Measurements from ENCODE around the gene CAVIN3. TPM values are rescaled to one million over a fixed set of nuclear protein-coding genes. Genes with fewer than 3 reads are reported as not detected.

The CAVIN3 gene, protein sequence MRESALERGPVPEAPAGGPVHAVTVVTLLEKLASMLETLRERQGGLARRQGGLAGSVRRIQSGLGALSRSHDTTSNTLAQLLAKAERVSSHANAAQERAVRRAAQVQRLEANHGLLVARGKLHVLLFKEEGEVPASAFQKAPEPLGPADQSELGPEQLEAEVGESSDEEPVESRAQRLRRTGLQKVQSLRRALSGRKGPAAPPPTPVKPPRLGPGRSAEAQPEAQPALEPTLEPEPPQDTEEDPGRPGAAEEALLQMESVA
- 10 to 100 TPM in 1 of 8 experiments, 1 to 10 TPM in 2, under 1 TPM in 5; 0.16 to 20.7 (median 0.84) TPM for total RNA-seq

DNA sequence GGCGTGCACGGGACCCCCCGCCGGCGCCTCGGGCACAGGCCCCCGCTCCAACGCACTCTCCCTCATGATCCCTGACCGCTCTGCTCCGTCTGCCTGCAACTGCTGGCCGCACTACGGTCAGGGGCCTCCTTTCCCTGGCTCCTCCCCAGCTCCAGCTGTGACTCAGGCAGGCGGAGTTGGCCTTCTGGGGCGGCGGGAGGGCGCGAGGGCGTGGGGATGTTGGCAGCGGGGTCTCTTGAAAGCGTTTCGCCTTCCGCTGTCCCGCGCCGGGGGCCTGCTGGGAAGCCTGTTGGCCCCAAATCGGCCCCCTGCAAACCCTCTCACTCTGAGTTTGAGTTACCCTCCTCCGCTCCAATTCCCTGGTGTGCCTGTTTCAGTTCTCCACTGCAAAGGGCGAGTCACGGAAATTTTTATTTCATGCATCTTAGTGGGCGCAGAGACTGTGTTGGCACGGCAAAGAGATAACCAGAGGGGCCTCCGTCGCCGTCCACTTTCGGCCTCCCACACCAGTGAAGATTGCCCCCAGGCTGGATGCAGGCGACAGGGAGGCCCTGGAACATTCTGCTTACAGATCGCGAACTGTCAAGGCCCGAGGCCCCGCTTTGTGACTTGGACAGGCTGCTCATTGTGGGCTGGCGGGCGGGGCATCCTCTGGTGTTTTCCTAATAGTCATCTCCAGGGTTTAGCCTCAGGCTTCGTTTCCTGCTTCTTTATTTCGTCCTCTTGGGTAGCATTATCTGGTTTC lies at the start of gene CAVIN3:
TSS of gene CAVIN3 (minus strand) at position 91 of the 745 bp plus-strand sequence. CDS start at position 66, 25 bp downstream.
- ATAC-seq (replicated peaks in 6 of 8) = peak; percentile 57 to 79 (median 69)
- Histone ChIP-seq H3K27ac (no peak within 1 kb of the TSS), H3K4me1 (replicated peaks in 1 of 2) (peaks cover 0 to 10% of the 10 kb centered on the region in 2 donors), H3K4me3 (no peak within 1 kb of the TSS)
- in situ Hi-C loops (cut with MboI; ENCODE audit: low pct_unique_long_range_greater_than_20kb in 2 of 9, low sequenced_read_pairs in 9 of 9, unreplicated experiment in 9 of 9) = loop anchor here in 2 of 9 experiments (25.0 kb wide), 2 partner anchors 283 to 308 kb away; partner anchors contain the start of genes OR56A1 (in 1 of the 2) and OR56A4 (in 1 of the 2)
- 6 to 82% (median 40%) methylated on average over 1 to 10 of the region's 44 CpGs; no CpG with 5 or more reads in 3 of the 10 experiments for WGBS, 10 experiments

DNA sequence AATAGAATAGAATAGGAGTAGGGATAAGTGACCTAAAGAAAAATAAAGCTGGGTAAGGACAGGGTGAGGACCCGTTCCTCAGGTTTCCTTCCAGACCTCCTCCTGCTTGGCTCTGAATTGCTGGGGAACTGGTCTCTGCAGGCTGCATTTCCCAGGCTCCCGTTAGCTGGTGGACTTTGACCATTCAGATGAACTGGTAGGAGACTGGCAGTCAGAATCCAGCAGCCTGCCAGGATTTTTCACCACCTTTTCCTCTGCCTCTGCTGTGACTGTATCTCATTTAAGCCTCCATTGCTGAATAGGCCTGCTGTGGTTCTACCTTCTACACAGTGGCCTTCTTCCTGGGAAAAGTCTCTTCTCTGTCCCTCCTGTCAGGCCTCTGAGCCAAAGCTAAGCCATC lies 45.4 kb upstream of the CAVIN3 start:
- in situ Hi-C loops (cut with MboI; ENCODE audit: low pct_unique_long_range_greater_than_20kb in 2 of 9, low sequenced_read_pairs in 9 of 9, unreplicated experiment in 9 of 9) = loop anchor here in 3 of 9 experiments (25.0 kb wide), 3 partner anchors 103 to 353 kb away; partner anchors contain the start of genes OR56A4 (in 2 of the 3), CCKBR (in 1 of the 3), CNGA4 (in 1 of the 3) and FHIP1B (in 1 of the 3)
- WGBS, 10 experiments = 25 to 90% (median 53%) methylated on average over 1 to 2 of the region's 2 CpGs; no CpG with 5 or more reads in 3 of the 10 experiments
- H3K27ac ChIP-seq = no peak overlapping the region
- no peak for ATAC-seq (replicated peaks in 6 of 8)
- no peak overlapping the region for H3K4me3 ChIP-seq
- H3K4me1 ChIP-seq (replicated peaks in 1 of 2) = no peaks in the 10 kb centered on the region

DNA sequence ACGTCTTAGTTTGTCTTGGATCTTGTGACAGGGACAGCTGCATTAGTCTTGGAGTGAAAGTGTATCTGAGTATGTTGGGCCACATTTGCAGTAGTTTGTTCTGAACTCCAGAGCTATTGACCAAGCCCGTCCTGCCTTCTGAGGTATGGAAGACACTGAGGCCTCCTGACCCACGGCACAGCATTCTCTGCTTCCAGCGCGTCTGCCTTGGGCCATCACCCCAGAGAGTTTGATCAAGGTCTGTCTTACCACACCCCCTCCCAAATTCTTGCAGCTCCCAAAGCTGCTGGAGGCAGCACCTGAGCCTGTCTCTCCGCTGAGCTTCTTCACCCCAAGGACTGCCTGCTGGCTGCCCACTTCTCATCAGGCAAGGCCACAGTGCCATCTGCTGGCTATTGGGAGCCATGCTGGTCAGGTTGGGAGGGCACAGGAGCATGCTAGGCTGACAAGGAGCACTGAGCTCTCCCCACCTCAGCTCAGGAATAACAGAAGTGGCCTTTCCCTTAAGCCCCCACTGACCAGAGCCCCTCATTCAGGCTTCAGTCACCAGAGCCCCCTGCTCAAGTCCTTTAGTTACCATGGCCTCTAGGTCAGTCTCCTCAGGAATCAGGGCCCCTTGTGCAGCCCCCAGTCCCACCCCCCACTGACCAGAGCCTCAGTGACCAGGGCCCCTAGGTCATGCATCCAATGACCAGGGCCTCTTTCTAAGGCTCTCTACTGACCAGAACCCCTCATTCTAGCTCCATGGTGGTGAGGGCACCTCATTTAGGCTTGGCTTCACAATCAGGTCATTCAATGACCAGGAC lies 42.8 kb upstream of the CAVIN3 start:
- in situ Hi-C loops (cut with MboI; ENCODE audit: low pct_unique_long_range_greater_than_20kb in 2 of 9, low sequenced_read_pairs in 9 of 9, unreplicated experiment in 9 of 9) = loop anchor here in 3 of 9 experiments (25.0 kb wide), 3 partner anchors 101 to 351 kb away; partner anchors contain the start of genes OR56A4 (in 2 of the 3), CCKBR (in 1 of the 3), CNGA4 (in 1 of the 3) and FHIP1B (in 1 of the 3)

DNA sequence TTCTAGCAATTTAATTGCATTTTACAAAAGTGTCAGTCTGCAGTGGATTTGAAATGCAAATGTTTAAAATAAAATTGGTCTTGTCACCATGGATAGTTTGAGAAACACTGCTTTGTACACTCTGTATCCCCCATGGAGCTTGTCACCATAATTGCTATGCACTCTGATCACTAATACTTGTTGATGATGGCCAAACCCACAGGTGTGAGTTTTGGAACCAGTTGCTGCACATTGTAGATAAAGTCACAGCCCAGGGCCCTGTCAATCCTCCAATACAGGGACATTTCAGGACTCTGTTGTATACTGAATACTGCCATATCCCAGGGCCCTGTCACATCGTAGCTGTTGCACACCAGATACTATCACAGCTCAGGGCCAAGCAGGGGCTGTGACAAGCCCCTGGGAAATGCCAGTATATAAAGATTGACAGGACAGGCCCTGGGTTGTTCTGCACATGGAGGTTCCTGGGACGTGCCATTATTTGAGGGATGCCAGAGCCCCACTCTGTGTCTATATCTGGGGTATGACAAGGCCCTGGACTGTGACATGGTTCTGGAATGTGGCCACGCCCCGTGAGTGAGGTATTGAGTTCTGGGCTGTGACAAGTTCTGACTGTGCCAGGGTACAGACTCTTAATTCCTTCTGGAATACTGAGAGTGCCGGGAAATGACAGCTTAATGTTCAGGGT lies 42.0 kb upstream of the CAVIN3 start:
- 0 to 100% (median 80%) methylated on average over 1 to 5 of the region's 5 CpGs; no CpG with 5 or more reads in 3 of the 10 experiments for WGBS, 10 experiments
- Histone ChIP-seq H3K4me1 (replicated peaks in 1 of 2) (no peaks in the 10 kb centered on the region), H3K27ac (no peak overlapping the region), H3K4me3 (no peak overlapping the region)
- in situ Hi-C loops (cut with MboI; ENCODE audit: low pct_unique_long_range_greater_than_20kb in 2 of 9, low sequenced_read_pairs in 9 of 9, unreplicated experiment in 9 of 9) = loop anchor here in 3 of 9 experiments (25.0 kb wide), 3 partner anchors 100 to 350 kb away; partner anchors contain the start of genes OR56A4 (in 2 of the 3), CCKBR (in 1 of the 3), CNGA4 (in 1 of the 3) and FHIP1B (in 1 of the 3)
- peak in 3 of 8 experiments; percentile 12 to 68 (median 52) for ATAC-seq (replicated peaks in 6 of 8)

More for the DNA sequence above, 42.8 kb upstream of the CAVIN3 start:
- 14 to 100% (median 80%) methylated on average over 1 to 3 of the region's 6 CpGs; no CpG with 5 or more reads in 5 of the 10 experiments for WGBS, 10 experiments
- no peak overlapping the region for H3K4me3 ChIP-seq
- peak; percentile 84 to 100 (median 95) for ATAC-seq (replicated peaks in 6 of 8)
- H3K27ac ChIP-seq = no peak overlapping the region
- no peaks in the 10 kb centered on the region for H3K4me1 ChIP-seq (replicated peaks in 1 of 2)

DNA sequence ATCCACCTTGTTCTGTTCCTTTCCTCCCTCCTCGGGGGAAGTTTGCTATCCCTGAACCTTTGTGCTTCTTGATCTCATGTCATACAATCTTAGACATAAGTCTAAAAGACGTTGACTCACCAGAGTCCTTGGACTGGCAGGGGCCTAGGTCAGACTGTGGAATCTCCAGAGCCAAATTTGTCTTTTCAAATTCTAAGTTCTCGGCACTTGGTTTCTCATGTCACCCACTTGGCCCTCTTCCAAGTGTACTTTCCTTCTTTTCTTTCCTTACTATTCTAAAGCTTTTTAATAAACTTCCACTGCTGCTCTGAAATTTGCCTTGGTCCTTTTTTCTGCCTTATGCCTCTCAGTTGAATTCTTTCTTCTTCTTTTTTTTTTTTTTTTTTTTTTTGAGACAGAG lies 39.9 kb upstream of the CAVIN3 start:
- no peak for ATAC-seq (replicated peaks in 6 of 8)
- no peak overlapping the region for H3K27ac ChIP-seq
- H3K4me1 ChIP-seq (replicated peaks in 1 of 2) = no peaks in the 10 kb centered on the region
- WGBS, 10 experiments = 43 to 100% (median 75%) methylated on average over 1 to 3 of the region's 3 CpGs
- in situ Hi-C loops (cut with MboI; ENCODE audit: low pct_unique_long_range_greater_than_20kb in 2 of 9, low sequenced_read_pairs in 9 of 9, unreplicated experiment in 9 of 9) = loop anchor here in 3 of 9 experiments (25.0 kb wide), 3 partner anchors 98 to 348 kb away; partner anchors contain the start of genes OR56A4 (in 2 of the 3), CCKBR (in 1 of the 3), CNGA4 (in 1 of the 3) and FHIP1B (in 1 of the 3)
- H3K4me3 ChIP-seq = no peak overlapping the region

DNA sequence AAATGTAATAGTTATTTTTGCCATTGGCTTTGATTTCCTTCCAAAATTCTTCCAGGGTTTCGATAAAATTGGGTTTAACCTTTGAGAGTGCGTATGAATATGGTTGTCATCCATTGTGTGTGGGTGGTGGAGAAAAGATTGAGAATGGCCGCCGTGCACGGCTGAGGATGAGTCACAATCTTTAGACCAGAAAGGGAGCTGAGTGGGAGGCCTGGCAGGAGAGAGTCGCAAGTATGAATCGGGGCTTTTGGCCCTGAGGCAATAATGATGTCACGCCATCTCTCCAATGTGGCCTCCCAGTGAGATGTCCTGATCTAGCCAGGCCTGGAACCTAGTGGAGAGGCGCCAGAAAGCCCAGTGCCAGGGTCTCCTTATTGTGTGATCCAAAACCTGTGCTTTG lies 36.9 kb upstream of the CAVIN3 start:
- Histone ChIP-seq H3K4me1 (replicated peaks in 1 of 2) (no peaks in the 10 kb centered on the region), H3K4me3 (no peak overlapping the region), H3K27ac (no peak overlapping the region)
- WGBS, 10 experiments = 0 to 100% (median 36%) methylated on average over 1 to 8 of the region's 9 CpGs; no CpG with 5 or more reads in 2 of the 10 experiments
- in situ Hi-C loops (cut with MboI; ENCODE audit: low pct_unique_long_range_greater_than_20kb in 2 of 9, low sequenced_read_pairs in 9 of 9, unreplicated experiment in 9 of 9) = loop anchor here in 3 of 9 experiments (25.0 kb wide), 3 partner anchors 95 to 345 kb away; partner anchors contain the start of genes OR56A4 (in 2 of the 3), CCKBR (in 1 of the 3), CNGA4 (in 1 of the 3) and FHIP1B (in 1 of the 3)
- peak in 6 of 8 experiments; percentile 56 to 96 (median 73) for ATAC-seq (replicated peaks in 6 of 8)

DNA sequence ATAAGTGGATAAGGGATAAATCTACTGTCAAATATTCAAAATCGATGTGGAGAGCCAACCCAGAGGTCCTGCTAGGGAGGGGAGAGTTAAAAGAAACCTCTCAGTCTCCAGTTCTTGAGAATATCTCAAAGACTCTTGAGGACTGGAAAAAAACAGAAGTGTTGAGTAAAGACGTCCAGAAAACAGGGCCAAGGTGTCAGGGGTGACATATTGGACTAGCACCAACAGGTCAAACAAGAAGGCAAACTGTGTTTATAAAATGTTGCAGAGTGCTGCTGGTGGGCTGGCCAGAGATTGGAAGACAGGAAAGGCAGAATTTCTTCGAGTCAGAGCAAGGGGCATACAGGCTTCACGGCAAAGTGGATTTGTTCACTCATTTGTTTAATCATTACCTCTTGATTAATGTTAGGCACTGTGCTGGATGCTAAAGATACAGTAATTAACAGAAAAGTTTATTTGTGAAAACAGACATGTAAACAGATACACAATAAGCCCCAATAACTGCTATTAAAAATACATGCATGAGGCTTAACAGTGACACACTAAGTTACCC lies 36.3 kb upstream of the CAVIN3 start:
- in situ Hi-C loops (cut with MboI; ENCODE audit: low pct_unique_long_range_greater_than_20kb in 2 of 9, low sequenced_read_pairs in 9 of 9, unreplicated experiment in 9 of 9) = loop anchor here in 3 of 9 experiments (25.0 kb wide), 3 partner anchors 94 to 344 kb away; partner anchors contain the start of genes OR56A4 (in 2 of the 3), CCKBR (in 1 of the 3), CNGA4 (in 1 of the 3) and FHIP1B (in 1 of the 3)
- no peak overlapping the region for H3K4me3 ChIP-seq
- no peaks in the 10 kb centered on the region for H3K4me1 ChIP-seq (replicated peaks in 1 of 2)
- H3K27ac ChIP-seq = no peak overlapping the region
- ATAC-seq (replicated peaks in 6 of 8) = no peak
- WGBS, 10 experiments = 0 to 72% (median 50%) methylated on average over 1 to 4 of the region's 4 CpGs; no CpG with 5 or more reads in 2 of the 10 experiments

DNA sequence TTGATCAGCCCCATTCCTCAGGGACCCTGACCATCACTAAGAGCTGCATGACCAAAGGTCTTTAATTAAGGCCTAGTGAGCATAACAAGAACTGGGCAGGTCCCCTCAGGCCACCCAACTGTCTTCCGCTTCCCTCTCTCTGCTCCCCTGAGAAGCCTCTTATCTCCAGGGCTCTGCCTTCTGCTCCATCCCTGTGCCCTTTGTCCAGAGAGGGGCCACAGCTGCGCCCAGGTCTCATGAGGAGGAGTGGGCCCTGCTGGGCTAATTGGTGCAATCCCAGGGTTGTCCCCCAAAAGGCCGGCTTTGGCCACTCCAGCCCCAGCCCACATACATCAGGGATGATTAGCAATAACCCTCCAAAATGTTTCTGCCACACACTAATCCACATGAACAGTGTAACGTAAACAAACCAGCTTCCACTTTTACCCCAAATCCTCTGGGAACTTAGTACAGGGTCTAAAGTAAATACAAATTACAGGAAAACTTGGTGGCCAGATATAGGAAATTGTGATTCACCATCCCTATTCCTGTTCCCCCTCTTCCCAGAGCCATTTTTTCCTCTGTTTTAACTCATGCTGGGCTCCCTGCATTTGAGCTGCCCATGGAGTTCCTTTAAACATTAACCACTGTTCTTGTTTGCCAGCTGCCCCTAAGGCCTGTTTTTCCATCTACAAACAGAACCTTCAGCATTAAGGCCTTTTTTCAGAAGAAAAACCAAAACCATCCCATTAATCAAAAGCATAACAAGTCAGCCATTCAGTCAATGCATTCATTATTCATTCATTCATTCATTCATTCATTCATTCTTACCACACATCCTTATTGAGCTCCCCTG lies 34.6 kb upstream of the CAVIN3 start:
- Histone ChIP-seq H3K4me3 (no peak overlapping the region), H3K27ac (no peak overlapping the region), H3K4me1 (replicated peaks in 1 of 2) (no peaks in the 10 kb centered on the region)
- ATAC-seq (replicated peaks in 6 of 8) = no peak
- 49 to 100% (median 80%) methylated on average over 1 to 3 of the region's 4 CpGs; no CpG with 5 or more reads in 3 of the 10 experiments for WGBS, 10 experiments
- in situ Hi-C loops (cut with MboI; ENCODE audit: low pct_unique_long_range_greater_than_20kb in 2 of 9, low sequenced_read_pairs in 9 of 9, unreplicated experiment in 9 of 9) = loop anchor here in 3 of 9 experiments (25.0 kb wide), 3 partner anchors 93 to 343 kb away; partner anchors contain the start of genes OR56A4 (in 2 of the 3), CCKBR (in 1 of the 3), CNGA4 (in 1 of the 3) and FHIP1B (in 1 of the 3)

DNA sequence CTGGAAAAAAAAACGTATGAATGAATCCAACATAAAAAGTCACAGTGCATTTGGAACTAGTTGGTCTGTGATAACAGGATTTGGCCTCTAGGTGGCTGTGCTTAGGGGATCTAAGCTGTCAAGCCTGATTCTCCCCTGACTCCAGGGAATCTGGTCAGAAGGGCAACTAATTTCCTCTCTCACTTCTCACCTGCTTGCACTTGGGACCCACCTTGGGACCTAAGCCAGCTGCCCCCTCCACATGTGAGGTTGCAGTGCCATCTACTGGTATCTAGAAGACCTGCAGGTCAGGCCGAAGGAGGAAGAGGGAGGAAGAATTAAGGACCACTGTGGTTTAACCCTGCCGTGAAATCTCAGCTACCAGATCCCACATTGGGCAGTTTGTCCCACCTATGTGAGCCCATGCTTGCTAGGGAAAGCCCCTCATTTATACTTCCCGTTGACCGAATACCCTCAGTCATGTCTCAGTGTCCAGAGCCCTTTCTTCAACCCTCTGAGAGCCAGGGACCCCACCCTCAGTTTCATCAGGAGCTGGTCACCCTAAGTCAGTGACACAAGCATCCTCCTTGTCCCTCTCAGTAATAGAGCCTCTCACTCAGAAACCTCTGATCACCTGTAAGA lies 33.2 kb upstream of the CAVIN3 start:
- in situ Hi-C loops (cut with MboI; ENCODE audit: low pct_unique_long_range_greater_than_20kb in 2 of 9, low sequenced_read_pairs in 9 of 9, unreplicated experiment in 9 of 9) = loop anchor here in 3 of 9 experiments (25.0 kb wide), 3 partner anchors 91 to 341 kb away; partner anchors contain the start of genes OR56A4 (in 2 of the 3), CCKBR (in 1 of the 3), CNGA4 (in 1 of the 3) and FHIP1B (in 1 of the 3)
- ATAC-seq (replicated peaks in 6 of 8) = peak in 7 of 8 experiments; percentile 22 to 87 (median 53)
- WGBS, 10 experiments = 0 to 25% (median 15%) methylated on average over 1 to 4 of the region's 5 CpGs; no CpG with 5 or more reads in 3 of the 10 experiments

More for the DNA sequence above, 33.2 kb upstream of the CAVIN3 start:
- H3K27ac ChIP-seq = no peak overlapping the region
- H3K4me3 ChIP-seq = no peak overlapping the region
- no peaks in the 10 kb centered on the region for H3K4me1 ChIP-seq (replicated peaks in 1 of 2)

Measured in motor neuron (in vitro differentiated cells).